Measurements from ENCODE around the gene DTNA. TPM values are rescaled to one million over a fixed set of nuclear protein-coding genes. Genes with fewer than 3 reads are reported as not detected.

DTNA gene
- polyA plus RNA-seq, 1 experiment, result 16.4 TPM

GRCh38 chr18:34936772-34937171, 226.7 kb downstream of the DTNA start:
- DNase-seq (ENCODE audit: low read depth, low spot score), result no peak
- no peak overlapping the region for H3K4me3 ChIP-seq (ENCODE audit: low read depth, low read length)
- H3K27ac ChIP-seq (ENCODE audit: low read depth, low read length), result no peak overlapping the region
- no peaks in the 10 kb centered on the region for H3K27me3 ChIP-seq (ENCODE audit: control insufficient read depth, insufficient read depth, low read length)
- TF ChIP-seq CTCF (IDR thresholded peaks at IDR 0.05; ENCODE audit: low read depth, low read length), result no peak
- CTCF ChIA-PET, result no interaction called here
- no peaks in the 10 kb centered on the region for H3K9me3 ChIP-seq (ENCODE audit: control insufficient read depth, insufficient read depth, low read length)
- POLR2A ChIA-PET, result no interaction called here

GRCh38 chr18:34938090-34938489, 228.0 kb downstream of the DTNA start:
- ChIA-PET CTCF (no interaction called here), POLR2A (no interaction called here)
- H3K9me3 ChIP-seq (ENCODE audit: control insufficient read depth, insufficient read depth, low read length), result no peaks in the 10 kb centered on the region
- TF ChIP-seq CTCF (IDR thresholded peaks at IDR 0.05; ENCODE audit: low read depth, low read length), result no peak
- no peak overlapping the region for H3K27ac ChIP-seq (ENCODE audit: low read depth, low read length)
- H3K4me3 ChIP-seq (ENCODE audit: low read depth, low read length), result no peak overlapping the region
- no peaks in the 10 kb centered on the region for H3K27me3 ChIP-seq (ENCODE audit: control insufficient read depth, insufficient read depth, low read length)
- DNase-seq (ENCODE audit: low read depth, low spot score), result no peak
